GM13976 (cell line): ENCODE measurements around the gene EYS.

Experiments
- DNase-seq: peaks from one replicate; pipeline ENCODE4 v3.0.0; 2012; ENCODE audit warnings: low spot score
- CTCF ChIP-seq: IDR thresholded peaks from 2 replicates; pipeline ENCODE4 v1.5.1; 2012; ENCODE audit warnings: borderline replicate concordance, mild to moderate bottlenecking; ENCODE audit not compliant: insufficient read depth; ENCODE audit errors: extremely low read depth, missing control alignments, control extremely low read depth
- in situ Hi-C: fragments of 300-500 bp; cut with MboI; formaldehyde crosslinking; loops from one replicate; pipeline ENCODE4 v1.12.0; 2022; ENCODE audit warnings: low sequenced_read_pairs, mixed read lengths, inconsistent platforms; ENCODE audit not compliant: unreplicated experiment

Gene EYS

GRCh38 chr6:64984948-64985347 is 722.1 kb downstream of the EYS start:
- no peak for DNase-seq
- no peak for TF ChIP-seq CTCF
- in situ Hi-C loops = no loop called here

GRCh38 chr6:64983089-64983488 is 723.9 kb downstream of the EYS start:
- in situ Hi-C loops = no loop called here
- no peak for TF ChIP-seq CTCF
- no peak for DNase-seq

GRCh38 chr6:64973142-64973541 is 733.9 kb downstream of the EYS start:
- no peak for DNase-seq
- TF ChIP-seq CTCF = no peak
- in situ Hi-C loops = no loop called here

GRCh38 chr6:64969139-64969538 is 737.9 kb downstream of the EYS start:
- DNase-seq = no peak
- in situ Hi-C loops = no loop called here
- no peak for TF ChIP-seq CTCF

GRCh38 chr6:64955435-64955848 is 751.6 kb downstream of the EYS start:
- no peak for TF ChIP-seq CTCF
- DNase-seq = no peak
- in situ Hi-C loops = no loop called here

- TF ChIP-seq CTCF = no peak
- no peak for DNase-seq
- in situ Hi-C loops = no loop called here
Measured at GRCh38 chr6:64949257-64949656, 757.8 kb downstream of the EYS start.

- in situ Hi-C loops = no loop called here
- DNase-seq = no peak
- no peak for TF ChIP-seq CTCF
Measured at GRCh38 chr6:64948261-64948660, 758.8 kb downstream of the EYS start.
